Measurements from ENCODE around the gene SIRT2.

- TF ChIP-seq CTCF (IDR thresholded peaks at IDR 0.05) = no peak
- TF ChIP-seq POLR2A (IDR thresholded peaks at IDR 0.05) = no peak
- TF ChIP-seq POLR2AphosphoS5 (IDR thresholded peaks at IDR 0.05) = no peak
- TF ChIP-seq EP300 (IDR thresholded peaks at IDR 0.05) = no peak
Measured at GRCh38 chr19:38900202-38900629, 798 bp upstream of the SIRT2 start.
